OCI-M2 (cell line): ENCODE measurements around the gene TBX10.
"Not testable (repeated sequence)": the region's sequence is repeated elsewhere in the genome, so short reads cannot be mapped to it uniquely, and the experiment has no call there.

Experiments
- DNase-seq: peaks from one replicate; lab custom pipeline; 2025; ENCODE audit not compliant: unreplicated experiment; lab: John Stamatoyannopoulos, UW

Gene TBX10

DNA sequence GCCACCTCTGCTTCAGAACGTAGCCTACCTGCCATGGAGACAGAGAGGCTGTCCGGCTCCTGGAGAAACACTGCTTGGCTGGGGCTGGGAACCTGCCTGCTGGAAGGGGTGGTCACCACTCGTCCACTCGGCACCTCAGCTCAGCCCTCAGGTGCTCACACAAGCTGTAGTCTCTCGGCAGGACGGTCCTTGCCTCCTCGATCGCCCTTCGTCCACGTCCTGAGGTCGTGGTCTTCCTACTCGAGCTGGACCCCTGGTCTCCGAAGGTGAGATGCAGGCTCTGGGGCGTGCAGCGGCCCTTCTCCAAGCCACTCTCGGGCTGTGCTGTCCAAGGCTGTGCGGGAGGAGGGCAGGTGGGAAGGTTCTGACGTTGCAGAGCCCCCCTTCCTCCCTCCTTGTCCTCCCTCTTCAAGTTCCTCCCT is at the start of gene TBX10:
TSS of gene TBX10 (minus strand) at position 326 of the 422 bp plus-strand sequence. CDS start at position 35, 291 bp downstream.
- DNase-seq, result no peak

DNA sequence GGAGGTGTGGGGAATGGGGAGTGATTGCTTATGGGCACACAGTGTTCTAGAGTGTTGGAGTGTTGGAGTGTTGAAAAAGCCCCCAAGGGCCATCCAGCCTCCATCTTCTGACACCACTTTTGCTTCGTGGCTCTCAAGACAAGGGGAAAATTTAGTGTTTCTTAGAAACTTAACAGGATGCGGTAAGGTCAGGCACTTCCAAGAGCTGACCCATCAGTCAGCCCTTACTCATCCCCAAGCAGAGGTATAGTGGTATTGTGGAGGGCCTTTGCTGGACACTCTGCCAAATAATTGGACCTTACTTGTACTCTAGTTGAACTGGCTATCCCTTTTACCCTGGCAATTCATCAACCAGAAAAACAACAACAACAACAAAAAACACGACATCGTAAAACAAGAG is 49.6 kb upstream of the TBX10 start:
- DNase-seq, result no peak

DNA sequence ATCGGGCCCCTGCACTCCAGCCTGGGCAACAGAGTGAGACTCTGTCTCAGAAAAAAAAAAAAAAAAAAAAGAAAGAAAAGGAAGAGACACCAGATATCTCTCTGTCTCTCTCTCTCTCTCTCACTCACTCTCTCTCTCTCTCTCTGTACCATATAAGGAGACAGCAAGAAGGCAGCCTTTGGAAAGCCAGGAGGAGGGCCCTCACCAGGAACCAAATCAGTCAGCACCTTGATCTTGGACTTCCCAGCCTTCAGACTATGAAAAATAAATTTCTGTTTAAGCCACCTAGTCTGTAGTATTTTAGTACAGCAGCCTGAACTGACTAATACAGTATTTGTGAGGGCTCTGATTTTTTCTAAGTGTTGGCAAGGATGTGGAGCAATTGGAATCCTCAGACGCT is 48.4 kb upstream of the TBX10 start:
- DNase-seq, result no peak

DNA sequence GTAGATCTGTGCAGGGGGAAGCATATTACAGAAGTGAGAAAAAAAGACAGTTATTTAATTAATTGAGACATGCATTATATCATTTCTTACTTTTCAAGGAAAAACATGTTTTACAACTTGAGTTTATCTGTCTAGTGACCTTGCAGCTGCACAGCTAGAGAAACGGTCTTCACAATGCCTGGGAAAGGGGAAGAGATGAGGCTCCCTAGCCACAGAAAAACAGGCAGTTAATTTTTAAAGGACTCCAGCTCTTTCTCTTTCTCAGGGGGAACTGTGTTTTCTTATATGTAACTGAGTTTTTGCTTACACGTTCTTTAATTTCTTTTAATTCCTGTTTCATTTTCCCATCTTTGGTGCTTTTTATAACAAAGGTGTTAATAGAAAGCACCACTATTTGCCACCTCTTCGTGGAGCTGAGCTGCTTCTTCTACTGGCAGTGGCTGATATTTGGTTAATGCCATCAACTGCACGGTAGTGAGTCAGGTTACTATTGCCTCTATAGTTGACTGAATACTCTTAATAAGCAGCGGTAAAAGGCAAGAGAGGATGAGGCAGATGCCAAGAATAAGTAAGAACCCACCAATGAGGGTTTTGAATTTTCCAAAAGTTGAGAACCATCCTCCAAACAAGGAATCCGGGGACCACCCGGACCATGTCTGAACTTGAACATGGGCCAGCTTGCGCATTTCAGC is 46.2 kb upstream of the TBX10 start:
- DNase-seq, result not testable (repeated sequence)

DNA sequence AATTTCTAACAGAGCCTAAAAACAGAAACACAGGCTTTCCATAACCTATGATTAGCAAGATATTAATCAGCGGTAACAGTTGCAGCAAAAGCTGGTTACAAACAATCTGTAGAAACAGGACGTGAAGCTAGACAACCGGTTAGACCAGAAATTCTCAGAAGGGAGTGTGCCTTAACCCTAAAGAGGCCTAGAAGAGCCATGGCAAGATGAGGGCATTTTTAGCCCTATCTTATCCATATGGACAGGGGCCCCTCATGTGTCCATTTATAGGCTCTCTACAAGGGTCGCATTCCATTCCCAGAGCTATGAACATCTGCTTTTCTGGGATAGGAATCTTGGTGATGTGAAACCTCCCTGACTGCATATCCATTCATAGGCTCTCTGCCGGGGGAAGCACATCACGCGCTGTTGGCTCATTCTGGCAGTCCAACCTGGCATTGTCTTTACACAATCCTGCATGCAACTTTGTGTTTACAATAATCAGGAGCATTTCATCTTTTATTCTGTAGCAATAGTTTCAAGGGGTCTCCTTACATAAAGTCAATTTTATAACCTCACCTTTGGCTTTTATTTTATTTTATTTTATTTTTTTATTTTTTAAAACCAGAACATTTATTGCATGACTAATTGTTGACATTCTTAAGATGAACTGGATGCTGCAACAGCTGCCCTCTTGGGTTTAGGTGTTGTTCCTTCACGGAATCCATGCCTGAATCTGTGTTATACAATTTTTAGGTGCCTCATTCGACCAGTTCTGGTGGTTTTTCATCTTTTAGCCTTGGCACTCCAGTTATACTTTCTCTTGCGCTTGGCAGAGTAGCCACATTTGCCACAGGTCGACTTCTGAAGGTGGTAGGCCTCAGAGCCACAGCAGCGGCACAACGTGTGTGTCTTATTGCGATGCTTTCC is 42.8 kb upstream of the TBX10 start:
- DNase-seq, result not testable (repeated sequence)

DNA sequence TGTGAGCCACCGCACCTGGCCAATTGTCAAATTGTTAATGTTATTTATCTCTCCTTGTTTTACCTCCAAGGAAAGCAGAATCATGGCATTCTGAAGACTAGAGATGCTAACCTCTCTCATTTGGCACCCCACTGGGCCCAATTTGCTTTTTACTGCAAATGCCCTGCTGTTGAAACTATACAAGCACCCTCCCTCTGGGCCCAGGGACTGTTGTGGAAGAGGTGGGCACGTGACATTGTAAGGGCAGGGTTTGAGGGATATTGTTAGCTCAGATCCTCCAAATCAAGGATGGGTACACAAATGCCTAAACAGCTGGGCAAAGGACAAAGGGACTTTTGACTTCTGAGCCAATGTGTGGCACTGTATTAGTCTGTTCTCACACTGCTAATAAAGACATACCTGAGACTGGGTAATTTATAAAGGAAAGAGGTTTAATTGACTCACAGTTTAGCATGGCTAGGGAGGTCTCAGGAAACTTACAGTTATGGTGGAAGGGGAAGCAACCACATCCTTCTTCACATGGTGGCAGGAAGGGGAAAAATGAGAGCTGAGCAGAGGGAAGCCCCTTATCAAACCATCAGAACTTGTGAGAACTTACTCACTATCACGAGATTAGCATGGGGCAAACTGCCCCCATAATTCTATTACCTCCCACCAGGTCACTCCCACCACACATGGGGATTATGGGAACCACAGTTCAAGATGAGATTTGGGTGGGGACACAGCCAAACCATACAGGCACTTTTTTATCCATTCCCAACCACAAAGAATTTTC is 41.3 kb upstream of the TBX10 start:
- DNase-seq, result no peak

DNA sequence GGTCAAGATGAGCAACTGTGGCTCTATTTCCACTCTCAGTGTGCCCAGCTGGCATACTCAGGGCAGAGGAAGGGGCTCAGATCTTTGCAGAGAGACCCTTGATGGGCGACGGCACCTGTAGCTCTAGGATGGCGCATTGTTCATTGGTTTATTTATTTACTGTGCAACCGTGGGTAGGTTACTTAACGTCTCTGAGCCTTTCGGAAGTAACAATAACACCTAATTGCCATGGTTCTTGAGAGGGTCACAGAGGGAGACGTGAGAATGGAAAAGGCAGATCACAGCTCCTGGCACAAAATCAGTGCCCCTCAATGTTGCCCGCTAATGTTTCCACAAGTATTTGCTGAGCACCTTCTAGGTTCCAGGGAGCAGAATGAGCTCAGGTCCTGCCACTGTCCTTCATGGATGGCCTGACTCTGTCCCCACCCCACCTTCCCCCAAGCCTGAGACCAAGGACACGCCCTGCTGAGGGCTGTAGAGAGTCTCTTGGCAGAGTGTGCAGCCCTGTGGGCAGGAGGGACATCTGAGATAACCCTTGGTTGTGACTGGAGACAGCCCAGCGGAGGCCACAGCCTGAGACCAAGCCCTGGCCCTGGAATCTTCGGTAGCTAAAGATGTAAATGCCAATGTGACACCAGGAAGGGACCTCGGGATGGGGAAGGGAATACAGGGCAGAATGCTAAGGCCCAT is 35.6 kb upstream of the TBX10 start:
- DNase-seq, result no peak

DNA sequence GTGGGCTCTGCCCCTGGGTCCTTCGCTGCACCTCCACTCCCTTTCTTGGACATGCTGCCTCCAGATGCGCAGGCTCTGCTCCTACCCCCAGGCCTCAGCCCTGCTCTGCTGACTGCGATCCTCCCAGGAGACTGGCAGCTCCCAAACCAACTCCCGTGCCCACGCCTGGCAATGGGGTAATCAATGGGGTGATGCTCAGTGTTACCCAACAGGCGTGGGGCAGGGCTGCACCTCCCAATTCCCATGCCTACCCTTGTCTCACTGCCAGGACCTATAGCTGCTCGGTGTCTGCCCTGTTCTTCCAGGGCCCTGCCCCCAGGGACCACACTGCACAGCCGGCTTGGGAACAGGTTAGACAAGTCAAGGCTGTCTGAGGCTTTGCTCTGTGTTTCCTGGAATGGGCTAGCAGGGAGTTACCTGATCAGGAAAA is 34.9 kb upstream of the TBX10 start, which contains the start of gene ALDH3B2:
TSS of gene ALDH3B2 (minus strand) at position 182 of the 430 bp plus-strand sequence. CDS start 7,688 bp downstream, outside the sequence.
- no peak for DNase-seq

DNA sequence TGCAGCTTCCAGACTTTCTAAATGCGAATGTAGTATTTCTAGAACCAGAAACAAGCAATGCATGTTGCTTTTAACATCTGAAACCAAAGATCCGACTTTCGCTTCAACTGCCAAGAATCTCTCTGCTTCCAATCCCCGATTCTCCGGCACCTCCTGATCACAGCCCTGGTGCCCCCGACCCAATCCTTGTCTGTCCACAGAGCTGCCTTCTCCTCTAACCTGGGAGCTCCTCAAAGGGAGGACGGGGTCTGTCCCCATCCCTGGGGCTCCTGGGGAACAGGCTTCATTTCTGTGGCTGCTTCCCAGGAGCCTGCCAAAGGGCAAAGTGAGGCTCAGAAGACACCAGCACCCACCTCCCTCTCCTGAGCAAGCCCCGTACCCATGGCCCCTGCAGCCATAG is 34.3 kb upstream of the TBX10 start:
- no peak for DNase-seq

DNA sequence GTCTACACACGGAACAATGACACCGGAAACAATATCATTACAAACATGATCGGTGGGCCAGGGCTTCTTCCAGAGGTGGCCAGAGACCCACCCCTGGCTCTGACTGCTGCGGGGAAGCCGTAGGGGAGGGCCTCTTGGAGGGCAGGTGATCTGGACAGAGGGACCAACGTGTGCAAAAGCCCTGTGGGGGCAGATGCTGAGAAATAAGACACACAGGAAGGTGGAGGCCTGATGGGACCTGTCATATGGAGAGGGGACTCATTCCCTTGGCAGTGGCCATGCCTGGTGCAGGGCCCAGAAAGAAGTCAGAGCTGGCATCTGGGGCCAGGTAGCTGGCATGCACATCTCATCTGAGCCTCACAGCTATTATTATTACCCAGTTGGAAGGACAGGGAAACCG is 33.8 kb upstream of the TBX10 start:
- no peak for DNase-seq

DNA sequence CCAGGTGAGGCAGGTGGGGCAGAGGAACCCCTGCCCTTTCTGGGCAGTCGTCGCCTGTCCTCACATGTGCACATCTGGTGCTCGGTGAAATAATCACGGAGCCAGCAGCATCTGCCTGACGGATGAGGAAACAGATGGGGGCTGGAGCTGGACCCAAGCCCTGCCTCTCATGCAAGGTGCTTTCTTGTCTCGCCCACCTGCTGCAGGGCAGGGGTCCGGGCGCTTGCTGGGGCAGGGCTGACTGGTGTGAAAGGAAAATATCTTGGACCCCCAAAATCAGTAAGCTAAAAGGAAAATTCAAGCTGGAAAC is 31.6 kb upstream of the TBX10 start:
- no peak for DNase-seq

DNA sequence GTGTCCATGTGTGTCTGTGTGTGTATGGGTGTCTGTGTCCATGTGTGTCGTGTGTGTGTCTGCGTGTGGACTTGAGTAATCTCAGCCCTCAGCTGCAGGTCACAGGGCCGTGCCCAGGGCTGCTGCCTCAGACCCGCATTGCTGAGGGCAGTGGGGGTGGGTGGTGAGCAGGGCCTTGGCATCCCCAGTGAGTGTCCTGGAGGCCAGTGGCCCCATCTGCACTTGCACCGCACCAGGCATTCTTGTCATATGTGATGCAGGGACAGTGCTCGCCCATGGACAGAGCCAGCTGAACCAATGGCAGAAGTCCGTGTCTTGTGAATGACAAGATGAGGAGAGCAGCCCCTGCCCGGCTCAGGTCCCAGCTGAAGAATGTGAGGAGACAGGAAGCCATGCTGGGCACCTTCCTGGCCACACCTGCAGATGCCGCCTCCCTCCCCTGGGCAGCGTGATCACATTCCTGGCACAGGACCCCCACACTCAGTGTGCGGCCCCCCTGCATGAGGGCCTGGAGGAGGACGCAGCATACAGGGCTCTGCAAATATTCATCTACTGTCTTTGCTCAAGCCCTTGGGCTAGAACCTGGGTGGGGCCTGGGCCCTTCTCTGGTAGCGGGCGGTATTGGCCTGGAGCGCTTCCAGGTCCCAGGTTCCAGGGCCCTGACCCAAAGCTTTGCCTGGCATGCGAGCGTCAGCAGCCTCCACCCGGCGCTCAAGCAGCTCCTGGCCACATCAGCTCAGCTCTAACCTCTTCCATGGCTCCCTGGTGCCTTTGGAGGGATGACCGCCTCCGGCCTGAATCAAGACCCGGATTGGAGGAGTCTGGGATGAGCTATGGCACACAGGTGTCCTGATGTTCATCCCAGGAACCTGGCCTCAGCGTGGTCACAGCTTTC is 31.0 kb upstream of the TBX10 start:
- DNase-seq, result no peak

DNA sequence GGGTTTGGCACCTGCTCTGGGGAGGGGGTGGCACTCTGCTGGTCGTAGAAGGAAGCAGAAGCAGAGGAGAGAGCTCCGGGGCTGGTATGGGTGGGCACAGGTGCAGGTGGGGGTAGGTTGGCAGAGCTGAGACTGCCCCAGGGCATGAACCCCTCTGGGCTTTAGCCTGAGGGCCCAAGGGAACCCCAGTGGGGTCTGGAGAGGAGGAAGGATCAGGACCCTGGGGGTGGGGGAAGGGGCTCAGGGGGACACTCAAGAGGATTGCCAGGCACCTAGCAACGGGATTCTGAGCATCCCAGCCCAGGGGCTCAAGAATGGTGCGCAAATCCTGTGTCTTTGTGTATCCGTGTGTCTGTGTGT is 28.6 kb upstream of the TBX10 start:
- no peak for DNase-seq

DNA sequence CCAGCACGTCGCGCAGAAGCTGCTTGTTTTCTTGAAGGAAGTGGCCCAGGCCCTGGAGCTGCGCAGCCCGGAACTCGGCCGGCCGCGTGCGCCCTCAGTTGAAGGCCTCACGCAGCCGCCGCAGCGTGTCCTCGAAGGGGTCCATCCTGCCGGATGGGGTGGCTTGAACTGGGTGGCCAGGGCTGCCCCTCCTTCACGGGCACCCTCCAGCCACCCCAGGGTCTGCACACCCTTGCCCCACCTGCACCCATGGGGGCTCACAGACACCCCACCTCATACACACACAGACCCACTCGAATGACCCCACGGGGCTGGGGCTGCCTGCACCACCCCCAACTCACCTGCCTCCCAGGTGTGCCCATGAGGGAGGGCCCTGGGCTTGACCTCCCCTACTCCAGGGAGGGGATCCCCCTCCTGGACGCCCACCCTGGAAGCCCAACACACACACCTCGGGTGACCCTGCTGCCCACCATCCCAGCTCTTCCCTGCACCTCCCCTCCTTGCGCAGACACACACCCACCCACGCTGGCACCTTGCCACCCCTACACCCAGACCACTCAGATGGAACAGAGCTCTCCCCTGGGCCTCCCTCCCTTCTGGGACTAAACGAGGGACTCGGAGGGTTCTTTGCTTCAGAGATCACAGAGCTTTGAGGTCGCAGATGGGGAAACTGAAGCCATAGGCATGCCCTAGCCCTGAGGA is 28.1 kb upstream of the TBX10 start:
- no peak for DNase-seq

DNA sequence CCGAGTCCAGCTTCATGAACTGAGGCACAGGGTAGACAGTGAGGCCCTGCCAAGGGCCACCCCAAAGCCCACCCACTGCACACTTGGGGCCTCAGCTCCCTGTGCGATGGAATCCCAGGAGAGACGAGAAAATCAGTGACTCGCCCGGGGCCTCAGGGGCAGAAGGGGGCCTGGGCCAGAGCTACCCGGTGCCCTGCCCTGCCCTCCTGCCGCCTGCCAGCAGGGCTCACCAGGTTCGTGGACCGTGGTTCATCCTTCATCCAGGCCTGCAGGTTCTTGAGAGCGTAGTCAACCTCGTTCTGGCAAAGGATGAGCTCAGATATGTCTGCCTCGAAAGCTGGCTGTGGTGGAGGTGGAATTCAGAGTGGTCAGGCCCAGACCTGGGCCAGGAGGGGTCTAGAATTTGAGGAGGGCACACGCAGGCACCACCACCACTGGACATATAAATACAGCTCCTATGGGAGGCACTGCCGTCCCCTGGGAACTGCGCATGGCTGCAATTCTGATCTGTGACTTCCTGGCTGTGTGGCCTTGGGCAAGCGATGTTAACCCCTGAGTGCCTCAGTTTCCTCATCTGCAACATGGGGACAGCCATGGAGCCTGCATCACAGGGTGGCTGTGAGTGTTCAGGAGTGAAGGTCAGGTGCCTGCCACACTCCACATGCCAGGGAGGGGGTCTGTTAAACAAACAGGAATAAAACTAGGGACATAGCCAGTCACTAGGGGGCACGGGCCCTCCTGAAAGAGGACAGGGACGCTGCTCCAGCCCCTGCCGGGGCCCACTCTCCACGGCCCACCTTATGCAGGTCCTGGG is 27.3 kb upstream of the TBX10 start:
- no peak for DNase-seq

DNA sequence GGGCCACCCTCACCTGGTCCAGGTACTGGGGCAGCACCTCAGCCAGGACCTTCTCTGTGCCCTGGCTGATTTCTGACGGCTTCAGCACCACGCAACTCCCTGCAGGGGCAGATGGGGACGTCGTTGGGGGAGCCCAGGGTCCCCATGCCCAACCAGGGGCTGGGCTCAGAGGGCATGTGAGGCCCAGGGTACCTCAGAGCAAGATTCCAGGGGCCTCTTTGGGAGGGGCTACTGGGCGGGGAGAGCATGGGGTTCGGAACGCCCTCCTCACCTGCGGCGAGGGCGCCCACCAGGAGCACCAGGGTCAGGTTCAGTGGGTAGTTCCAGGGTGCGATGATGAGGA is 26.7 kb upstream of the TBX10 start:
- DNase-seq, result no peak

DNA sequence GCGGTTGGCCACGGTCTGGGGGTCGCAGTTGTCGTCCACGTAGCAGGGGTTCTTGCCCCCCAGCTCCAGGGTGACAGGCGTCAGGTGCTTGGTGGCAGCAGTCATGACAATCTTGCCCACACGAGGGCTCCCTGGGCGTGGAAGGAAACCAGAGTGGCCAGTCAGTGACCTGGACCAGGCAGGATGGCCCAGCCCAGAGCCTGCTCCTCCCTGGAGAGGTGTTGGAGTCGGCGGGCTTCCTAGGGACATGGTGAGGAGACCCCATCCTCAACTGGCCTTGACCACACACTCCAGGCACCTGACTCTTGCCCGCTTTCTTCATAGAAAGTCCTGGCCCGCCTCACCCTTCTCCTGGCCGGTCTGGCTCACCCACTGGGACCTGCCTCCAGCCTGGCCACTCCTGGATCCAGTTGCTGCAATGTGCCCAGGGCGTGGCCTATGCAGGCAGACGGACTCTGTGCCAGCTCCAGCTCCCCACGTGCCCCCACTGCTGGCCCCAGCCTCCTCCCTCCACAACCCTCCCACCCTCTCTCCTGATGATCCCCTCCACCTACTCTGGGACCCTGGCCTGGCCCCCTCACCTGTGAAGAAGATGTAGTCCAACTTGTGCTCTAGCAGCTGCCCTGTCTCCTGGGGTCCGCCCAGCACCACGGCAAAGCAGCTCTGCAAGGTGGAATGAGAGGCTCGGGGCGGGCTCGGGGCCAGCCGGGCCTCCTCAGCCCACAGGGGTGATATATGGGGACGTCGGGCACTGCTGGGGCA is 26.2 kb upstream of the TBX10 start:
- no peak for DNase-seq
